ENCODE data around the gene FAM222A. TPM values are rescaled to one million over a fixed set of nuclear protein-coding genes. Genes with fewer than 3 reads are reported as not detected.

The FAM222A gene
- total RNA-seq, 1 experiment from 2014 or later, result 3.7 TPM

DNA sequence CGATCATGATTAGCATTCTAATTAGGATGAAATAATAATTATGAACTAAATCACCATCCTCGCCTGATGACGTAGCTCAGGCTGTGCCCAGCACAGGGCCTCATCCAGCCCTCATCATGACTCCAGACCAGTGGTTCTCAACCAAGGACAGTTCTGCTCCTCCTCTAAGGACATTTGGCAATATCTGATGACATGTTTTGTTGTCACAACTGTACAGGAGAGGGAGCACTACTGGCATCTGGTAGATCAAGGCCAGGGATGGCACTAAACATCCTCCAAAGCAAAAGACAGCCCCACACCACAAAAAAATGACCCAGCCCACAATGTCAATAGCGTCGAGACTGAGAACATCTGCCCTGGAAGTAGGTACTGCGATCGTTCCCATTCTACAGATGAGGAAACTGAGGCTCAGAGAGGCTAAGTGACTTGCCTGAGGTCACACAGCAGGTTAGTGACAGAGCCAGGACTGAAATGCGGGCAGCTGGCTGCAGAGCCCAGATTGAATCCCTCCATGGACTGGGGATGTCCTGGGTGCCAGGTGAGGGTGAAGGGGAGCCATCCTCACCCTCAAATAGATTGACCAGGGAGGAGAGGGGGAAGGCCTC lies 104.1 kb downstream of the FAM222A start:
- ChIA-PET RAD21 (ENCODE audit: low non-redundant PET in 1 of 2, low total read pairs in 2 of 2, uncharacterized antibody in 2 of 2, unreplicated experiment in 2 of 2) (no interaction called here), CTCF (no interaction called here), POLR2A (no interaction called here)
- Histone ChIP-seq H3K4me3 (replicated peaks in 1 of 2; ENCODE audit: low read depth in 1 of 2, low read length in 2 of 2) (no peak overlapping the region), H3K9ac (ENCODE audit: low read length) (no peak overlapping the region), H2AFZ (ENCODE audit: low read depth, low read length, poor library complexity, severe bottlenecking) (no peak overlapping the region), H3K4me2 (ENCODE audit: low read length) (no peak overlapping the region), H3K27ac (ENCODE audit: low read depth, low read length) (no peak overlapping the region), H3K4me1 (ENCODE audit: control insufficient read depth in 1 of 2, insufficient read depth in 2 of 2, low read length in 2 of 2) (peaks cover 6 to 26% of the 10 kb centered on the region in 2 experiments; a peak in 3 of 4 replicates), H3K36me3 (ENCODE audit: control insufficient read depth in 1 of 2, insufficient read depth in 2 of 2, low read length in 2 of 2) (no peaks in the 10 kb centered on the region), H4K20me1 (ENCODE audit: insufficient read depth) (no peaks in the 10 kb centered on the region), H3K27me3 (ENCODE audit: insufficient read depth, low read length) (no peaks in the 10 kb centered on the region), H3K9me2 (ENCODE audit: insufficient read depth) (no peaks in the 10 kb centered on the region), H3K79me2 (ENCODE audit: insufficient read depth, low read length) (no peaks in the 10 kb centered on the region), H3K9me3 (ENCODE audit: control insufficient read depth in 1 of 2, insufficient read depth in 1 of 2, low read depth in 1 of 2, low read length in 2 of 2) (no peaks in the 10 kb centered on the region; a peak in 1 of 4 replicates)
- BruUV-seq (replicated peaks), result no TSS peak
- TF ChIP-seq ELF1 (IDR thresholded peaks at IDR 0.05; ENCODE audit: borderline replicate concordance, low read depth), result no peak
- no peak for TF ChIP-seq SP1 (IDR thresholded peaks at IDR 0.05; ENCODE audit: low read depth)
- TF ChIP-seq ATF3 (IDR thresholded peaks at IDR 0.05), result no peak
- TF ChIP-seq EGR1 (IDR thresholded peaks at IDR 0.05; ENCODE audit: low read depth), result no peak
- no peak for TF ChIP-seq YY1 (IDR thresholded peaks at IDR 0.05; ENCODE audit: extremely low read depth, insufficient replicate concordance, low read depth, low read length)
- TF ChIP-seq, protein P1, sequence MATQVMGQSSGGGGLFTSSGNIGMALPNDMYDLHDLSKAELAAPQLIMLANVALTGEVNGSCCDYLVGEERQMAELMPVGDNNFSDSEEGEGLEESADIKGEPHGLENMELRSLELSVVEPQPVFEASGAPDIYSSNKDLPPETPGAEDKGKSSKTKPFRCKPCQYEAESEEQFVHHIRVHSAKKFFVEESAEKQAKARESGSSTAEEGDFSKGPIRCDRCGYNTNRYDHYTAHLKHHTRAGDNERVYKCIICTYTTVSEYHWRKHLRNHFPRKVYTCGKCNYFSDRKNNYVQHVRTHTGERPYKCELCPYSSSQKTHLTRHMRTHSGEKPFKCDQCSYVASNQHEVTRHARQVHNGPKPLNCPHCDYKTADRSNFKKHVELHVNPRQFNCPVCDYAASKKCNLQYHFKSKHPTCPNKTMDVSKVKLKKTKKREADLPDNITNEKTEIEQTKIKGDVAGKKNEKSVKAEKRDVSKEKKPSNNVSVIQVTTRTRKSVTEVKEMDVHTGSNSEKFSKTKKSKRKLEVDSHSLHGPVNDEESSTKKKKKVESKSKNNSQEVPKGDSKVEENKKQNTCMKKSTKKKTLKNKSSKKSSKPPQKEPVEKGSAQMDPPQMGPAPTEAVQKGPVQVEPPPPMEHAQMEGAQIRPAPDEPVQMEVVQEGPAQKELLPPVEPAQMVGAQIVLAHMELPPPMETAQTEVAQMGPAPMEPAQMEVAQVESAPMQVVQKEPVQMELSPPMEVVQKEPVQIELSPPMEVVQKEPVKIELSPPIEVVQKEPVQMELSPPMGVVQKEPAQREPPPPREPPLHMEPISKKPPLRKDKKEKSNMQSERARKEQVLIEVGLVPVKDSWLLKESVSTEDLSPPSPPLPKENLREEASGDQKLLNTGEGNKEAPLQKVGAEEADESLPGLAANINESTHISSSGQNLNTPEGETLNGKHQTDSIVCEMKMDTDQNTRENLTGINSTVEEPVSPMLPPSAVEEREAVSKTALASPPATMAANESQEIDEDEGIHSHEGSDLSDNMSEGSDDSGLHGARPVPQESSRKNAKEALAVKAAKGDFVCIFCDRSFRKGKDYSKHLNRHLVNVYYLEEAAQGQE (IDR thresholded peaks at IDR 0.05; ENCODE audit: low read depth), result no peak
- TF ChIP-seq POLR2AphosphoS5 (IDR thresholded peaks at IDR 0.05; ENCODE audit: low read depth, low read length), result no peak
- no peak for TF ChIP-seq SRF (IDR thresholded peaks at IDR 0.05; ENCODE audit: low read depth)
- TF ChIP-seq CBX3 (IDR thresholded peaks at IDR 0.05; ENCODE audit: low read depth), result no peak
- no peak for TF ChIP-seq TCF7L2 (IDR thresholded peaks at IDR 0.05; ENCODE audit: borderline replicate concordance, extremely low read depth, insufficient read depth, insufficient read length)
- TF ChIP-seq ZFX (IDR thresholded peaks at IDR 0.05), result no peak
- no peak for TF ChIP-seq JUND (IDR thresholded peaks at IDR 0.05)
- TF ChIP-seq ZNF274 (IDR thresholded peaks at IDR 0.05; ENCODE audit: low read depth, low read length), result no peak
- no peak for TF ChIP-seq CTCF (IDR thresholded peaks at IDR 0.05 in 2 of 3, conservative IDR thresholded peaks at IDR 0.05 in 1 of 3; ENCODE audit: borderline replicate concordance in 1 of 3, insufficient read depth in 1 of 3, low read depth in 2 of 3, low read length in 2 of 3)
- no peak for TF ChIP-seq CEBPB (IDR thresholded peaks at IDR 0.05; ENCODE audit: low read depth)
- TF ChIP-seq EZH2 (IDR thresholded peaks at IDR 0.05), result no peak
- no peak for TF ChIP-seq MAX (IDR thresholded peaks at IDR 0.05)
- TF ChIP-seq SIN3A (IDR thresholded peaks at IDR 0.05; ENCODE audit: low read depth), result no peak
- no peak for TF ChIP-seq RAD21 (IDR thresholded peaks at IDR 0.05; ENCODE audit: low read depth)
- 0 out of 2 replicates have a peak, but pooled peaks have one; percentile 38 for ATAC-seq
- intact Hi-C loops (cut with micrococcal nuclease), result no loop called here
- DNase-seq (ENCODE audit: low read depth, low spot score), result no peak
